Activated naive CD4-positive, alpha-beta T cell (primary cell): ENCODE data around the gene SMCR8.
"Not testable (repeated sequence)": the region's sequence is repeated elsewhere in the genome, so short reads cannot be mapped to it uniquely, and the experiment has no call there.

Experiments used
- DNase-seq, 4 experiments: peaks; one replicate each; lab custom pipeline; 2025; lab: John Stamatoyannopoulos, UW

SMCR8 gene

GRCh38 chr17:18318771-18319450, 3.8 kb downstream of the SMCR8 start:
- no peak for DNase-seq

- DNase-seq, result no peak
These were observed 4.6 kb downstream of the SMCR8 start for GRCh38 chr17:18319604-18320256.

GRCh38 chr17:18320301-18320700, 5.2 kb downstream of the SMCR8 start:
- DNase-seq, result no peak

GRCh38 chr17:18321309-18321708, 6.2 kb downstream of the SMCR8 start:
- no peak for DNase-seq

- no peak for DNase-seq
These were observed 7.4 kb downstream of the SMCR8 start for GRCh38 chr17:18322522-18322921.

- no peak for DNase-seq
These were observed 7.9 kb downstream of the SMCR8 start for GRCh38 chr17:18323007-18323406.

GRCh38 chr17:18323507-18324139, 8.5 kb downstream of the SMCR8 start:
- no peak for DNase-seq

- no peak for DNase-seq
These were observed 9.3 kb downstream of the SMCR8 start for GRCh38 chr17:18324140-18325050.

GRCh38 chr17:18326039-18326438, 10.9 kb downstream of the SMCR8 start:
- no peak for DNase-seq

- DNase-seq, result no peak
These were observed 11.5 kb downstream of the SMCR8 start for GRCh38 chr17:18326572-18326971.

- no peak for DNase-seq
These were observed 12.0 kb downstream of the SMCR8 start for GRCh38 chr17:18327093-18327492.

- DNase-seq, result no peak
These were observed 12.5 kb downstream of the SMCR8 start for GRCh38 chr17:18327556-18327955.

- DNase-seq, result no peak
These were observed 13.6 kb downstream of the SMCR8 start for GRCh38 chr17:18328643-18329204.

GRCh38 chr17:18331879-18332278, 16.8 kb downstream of the SMCR8 start:
- peak in 1 of 4 experiments; percentile 9 for DNase-seq

- no peak for DNase-seq
These were observed 17.9 kb downstream of the SMCR8 start for GRCh38 chr17:18332909-18333489.

- not testable (repeated sequence) for DNase-seq
These were observed 23.1 kb downstream of the SMCR8 start for GRCh38 chr17:18338158-18338557.

- DNase-seq, result no peak
These were observed 24.8 kb downstream of the SMCR8 start for GRCh38 chr17:18339933-18340332.

- DNase-seq, result no peak
These were observed 28.9 kb downstream of the SMCR8 start for GRCh38 chr17:18344021-18344420.

- no peak for DNase-seq
These were observed 38.4 kb downstream of the SMCR8 start for GRCh38 chr17:18353541-18353940.

GRCh38 chr17:18356624-18357023, 41.5 kb downstream of the SMCR8 start:
- no peak for DNase-seq

GRCh38 chr17:18360518-18360917, 45.4 kb downstream of the SMCR8 start:
- no peak for DNase-seq
